Esophagus squamous epithelium (tissue), 5 donors: ENCODE data around the gene SLC7A14. TPM values are rescaled to one million over a fixed set of nuclear protein-coding genes. Genes with fewer than 3 reads are reported as not detected.

ENCODE experiments used
- DNase-seq: peaks from one replicate; lab custom pipeline; 2025; lab: John Stamatoyannopoulos, UW
- H3K27ac ChIP-seq, 4 donors: fragments of 200-600 bp; sonication (generic); one replicate each; pipeline ENCODE4 v1.5.1; 2016 to 2019; ENCODE audit warnings: mild to moderate bottlenecking in 1 of 4
- H3K27me3 ChIP-seq, 4 donors: fragments of 200-600 bp; sonication (generic); 1 replicate in 3 of 4; 2 replicates in 1 of 4; pipeline versions ENCODE4 v1.5.1 to v1.6.0; 2017 to 2021; ENCODE audit warnings: antibody characterized with exemption in 1 of 4
- H3K36me3 ChIP-seq, 3 donors: fragments of 200-600 bp; sonication (generic); one replicate each; pipeline ENCODE4 v1.5.1; 2016 to 2019
- H3K4me1 ChIP-seq, 3 donors: fragments of 200-600 bp; sonication (generic); one replicate each; pipeline ENCODE4 v1.5.1; 2017 to 2019
- H3K4me3 ChIP-seq, 4 donors: fragments of 200-600 bp; sonication (generic); 1 replicate in 3 of 4; 2 replicates in 1 of 4; pipeline ENCODE4 v1.5.1; 2016 to 2019; ENCODE audit warnings: mild to moderate bottlenecking in 2 of 4, moderate library complexity in 1 of 4
- H3K9me3 ChIP-seq, 3 donors: fragments of 200-600 bp; sonication (generic); one replicate each; pipeline ENCODE4 v1.5.1; 2016 to 2019
- POLR2A ChIP-seq, 4 donors: fragments of 450-650 bp; IDR thresholded peaks; one replicate each; pipeline ENCODE4 v1.6.1; 2017; ENCODE audit warnings: antibody characterized with exemption in 4 of 4, mild to moderate bottlenecking in 4 of 4, moderate library complexity in 3 of 4
- WGBS, 2 donors: methylation state at CpG; one replicate each; pipeline ENCODE4 v1.1.5; 2018; 5-methylcytosine and 5-hydroxymethylcytosine counted together
- intact Hi-C: fragments of 100-400 bp; cut with DNase I; formaldehyde crosslinking; loops from one replicate; pipeline ENCODE4 v1.15.0; 2022
- total RNA-seq, 4 donors: library from RNA; depleted of rRNA; stranded (reverse); fragments of >200 nt; gene quantifications; one replicate each; pipeline ENCODE4 v1.1.0, GENCODE V29; 2016
- TF ChIP-seq, protein P1 (sequence below), 6 experiments: fragments of 450-650 bp in 4 of 6; fragments of 200-600 bp in 2 of 6; sonication (generic) in 2 of 6; IDR thresholded peaks; one replicate each; pipeline ENCODE4 v1.5.1; 2016 to 2019; ENCODE audit warnings: antibody characterized with exemption in 6 of 6, mild to moderate bottlenecking in 4 of 6, moderate library complexity in 4 of 6
- donor health status: DM: yes; HTN: yes; CAD: no.

The SLC7A14 gene
- total RNA-seq, 4 donors from 2014 or later: under 0.01 TPM; not detected in 3

DNA sequence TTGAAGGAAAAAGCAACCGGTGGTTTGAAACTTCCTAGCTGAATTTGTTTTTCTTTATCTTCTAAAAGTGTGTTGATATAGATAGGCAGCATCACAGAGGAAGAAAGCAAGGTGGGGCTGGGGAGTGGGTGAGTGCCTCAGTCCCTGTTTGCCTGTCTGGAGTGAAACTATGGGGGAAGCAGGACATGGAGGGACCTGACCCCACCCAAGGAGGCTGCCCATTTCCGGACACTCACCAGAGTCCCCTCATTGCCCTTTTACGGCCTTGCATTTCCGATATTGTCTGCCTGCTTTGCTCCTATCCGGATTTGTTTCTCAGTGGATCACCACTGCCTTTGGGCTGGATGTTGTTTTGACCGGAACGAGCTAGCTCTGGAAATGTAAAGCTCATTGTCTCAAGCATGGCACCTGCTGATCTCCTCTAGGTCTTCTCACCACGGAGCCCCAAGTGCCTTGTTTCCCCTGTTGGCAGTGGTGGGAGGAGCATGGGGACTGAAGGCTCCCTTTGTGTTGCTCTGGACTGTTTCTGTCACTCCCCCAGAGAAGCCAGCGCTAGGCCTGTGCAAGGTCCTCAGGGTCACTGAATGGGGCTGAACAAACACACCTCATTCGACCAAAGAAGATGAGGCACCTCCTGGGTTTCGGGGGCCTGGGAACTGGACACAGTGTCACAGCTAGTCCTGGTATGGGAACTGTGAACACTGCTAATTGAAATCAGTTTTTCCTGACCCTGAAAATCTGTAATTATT, 160.2 kb downstream of the SLC7A14 start:
- WGBS, 2 donors: 62 to 79% methylated on average over 7 to 11 of the region's 11 CpGs

DNA sequence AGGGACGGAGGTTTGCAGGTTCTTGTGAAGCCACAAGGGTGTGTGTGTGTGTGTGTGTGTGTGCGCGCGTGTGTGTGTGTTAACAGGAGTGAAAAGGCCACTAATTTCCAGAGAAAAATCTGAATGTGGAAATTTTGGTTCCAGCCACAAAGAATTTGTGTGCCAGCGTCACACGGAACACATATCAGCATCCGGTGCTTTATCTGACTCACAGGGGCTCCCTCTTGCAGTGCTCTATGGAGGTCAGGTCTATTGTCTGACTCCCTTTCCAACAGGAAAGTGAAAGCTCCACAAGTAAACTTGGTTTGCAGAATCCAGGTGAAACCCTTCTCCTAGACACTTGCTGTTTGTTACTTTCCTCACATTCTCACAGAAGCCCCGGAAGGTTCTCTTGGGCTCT, 161.0 kb downstream of the SLC7A14 start:
- DNase-seq: no peak
- H3K36me3 ChIP-seq: no peaks in the 10 kb centered on the region
- H3K27me3 ChIP-seq: peaks cover 0 to 16% (median 1%) of the 10 kb centered on the region in 4 donors
- H3K4me3 ChIP-seq: no peak overlapping the region
- no peak overlapping the region for H3K27ac ChIP-seq
- no peaks in the 10 kb centered on the region for H3K9me3 ChIP-seq
- intact Hi-C loops: no loop called here
- H3K4me1 ChIP-seq: peaks cover 0 to 11% (median 0%) of the 10 kb centered on the region in 3 donors
- no peak for TF ChIP-seq POLR2A (IDR thresholded peaks at IDR 0.05)
- TF ChIP-seq, protein P1, sequence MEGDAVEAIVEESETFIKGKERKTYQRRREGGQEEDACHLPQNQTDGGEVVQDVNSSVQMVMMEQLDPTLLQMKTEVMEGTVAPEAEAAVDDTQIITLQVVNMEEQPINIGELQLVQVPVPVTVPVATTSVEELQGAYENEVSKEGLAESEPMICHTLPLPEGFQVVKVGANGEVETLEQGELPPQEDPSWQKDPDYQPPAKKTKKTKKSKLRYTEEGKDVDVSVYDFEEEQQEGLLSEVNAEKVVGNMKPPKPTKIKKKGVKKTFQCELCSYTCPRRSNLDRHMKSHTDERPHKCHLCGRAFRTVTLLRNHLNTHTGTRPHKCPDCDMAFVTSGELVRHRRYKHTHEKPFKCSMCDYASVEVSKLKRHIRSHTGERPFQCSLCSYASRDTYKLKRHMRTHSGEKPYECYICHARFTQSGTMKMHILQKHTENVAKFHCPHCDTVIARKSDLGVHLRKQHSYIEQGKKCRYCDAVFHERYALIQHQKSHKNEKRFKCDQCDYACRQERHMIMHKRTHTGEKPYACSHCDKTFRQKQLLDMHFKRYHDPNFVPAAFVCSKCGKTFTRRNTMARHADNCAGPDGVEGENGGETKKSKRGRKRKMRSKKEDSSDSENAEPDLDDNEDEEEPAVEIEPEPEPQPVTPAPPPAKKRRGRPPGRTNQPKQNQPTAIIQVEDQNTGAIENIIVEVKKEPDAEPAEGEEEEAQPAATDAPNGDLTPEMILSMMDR (IDR thresholded peaks at IDR 0.05): no peak
- WGBS, 2 donors: 69 to 85% methylated on average over 8 of the region's 8 CpGs

More for the DNA sequence above, 160.2 kb downstream of the SLC7A14 start:
- DNase-seq: no peak
- H3K9me3 ChIP-seq: no peaks in the 10 kb centered on the region
- no peaks in the 10 kb centered on the region for H3K36me3 ChIP-seq
- peaks cover 0 to 8% (median 0%) of the 10 kb centered on the region in 4 donors for H3K27me3 ChIP-seq
- peaks cover 0 to 5% (median 0%) of the 10 kb centered on the region in 3 donors for H3K4me1 ChIP-seq
- H3K27ac ChIP-seq: peak overlapping the region in 1 of 4 donors; percentile 25
- intact Hi-C loops: no loop called here
- TF ChIP-seq POLR2A (IDR thresholded peaks at IDR 0.05): no peak
- TF ChIP-seq, protein P1 (IDR thresholded peaks at IDR 0.05): no peak
- no peak overlapping the region for H3K4me3 ChIP-seq

- Histone ChIP-seq H3K27me3 (peaks cover 0 to 34% (median 4%) of the 10 kb centered on the region in 4 donors), H3K27ac (no peak overlapping the region), H3K4me1 (peaks cover 3 to 29% (median 7%) of the 10 kb centered on the region in 3 donors), H3K9me3 (no peaks in the 10 kb centered on the region), H3K4me3 (no peak overlapping the region), H3K36me3 (no peaks in the 10 kb centered on the region)
- WGBS, 2 donors: 90 to 100% methylated on average over 3 to 5 of the region's 8 CpGs
- DNase-seq: no peak
- TF ChIP-seq, protein P1 (IDR thresholded peaks at IDR 0.05): no peak
- TF ChIP-seq POLR2A (IDR thresholded peaks at IDR 0.05): no peak
- intact Hi-C loops: no loop called here
Measured at GRCh38 chr3:170423001-170423615, 162.8 kb downstream of the SLC7A14 start.

DNA sequence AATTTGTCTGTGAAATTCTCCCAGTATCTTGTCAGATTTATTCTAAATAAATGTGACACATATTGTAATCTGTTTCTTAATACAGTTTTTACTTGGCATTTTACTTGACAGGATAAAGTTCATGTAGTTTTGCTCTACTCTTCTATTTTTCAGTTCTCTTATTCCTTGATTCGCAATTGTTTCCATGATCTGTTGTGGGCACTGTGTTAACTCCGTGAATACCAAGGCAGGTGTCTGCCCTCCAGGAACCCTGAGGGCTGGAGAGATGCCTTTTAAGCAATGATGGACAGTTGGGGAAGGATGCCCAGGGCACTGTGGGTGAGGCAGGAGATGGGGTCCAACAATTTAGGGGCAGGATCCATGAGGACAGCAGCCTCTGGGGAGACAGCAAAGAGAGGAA, 164.1 kb downstream of the SLC7A14 start:
- H3K36me3 ChIP-seq: no peaks in the 10 kb centered on the region
- H3K4me3 ChIP-seq: peak overlapping the region in 2 of 4 donors; percentile 51 to 67
- no peaks in the 10 kb centered on the region for H3K9me3 ChIP-seq
- H3K27me3 ChIP-seq: peaks cover 0 to 47% (median 4%) of the 10 kb centered on the region in 4 donors
- peak overlapping the region in 3 of 4 donors; percentile 63 to 87 (median 78) for H3K27ac ChIP-seq
- DNase-seq: no peak
- intact Hi-C loops: no loop called here
- peaks cover 3 to 31% (median 7%) of the 10 kb centered on the region in 3 donors for H3K4me1 ChIP-seq
- no peak for TF ChIP-seq POLR2A (IDR thresholded peaks at IDR 0.05)
- TF ChIP-seq, protein P1 (IDR thresholded peaks at IDR 0.05): no peak
- 71 to 86% methylated on average over 1 to 2 of the region's 2 CpGs for WGBS, 2 donors
